ENCODE data around the gene NPR2. TPM values are rescaled to one million over a fixed set of nuclear protein-coding genes. Genes with fewer than 3 reads are reported as not detected.

Gene NPR2
- total RNA-seq, 4 donors from 2014 or later = 6.7 to 29.5 (median 21.6) TPM

GRCh38 chr9:35814841-35815543 lies 23.6 kb downstream of the NPR2 start, which contains the start of gene HINT2:
HINT2 (minus strand) TSS chr9:35815042; CDS start chr9:35814979, 63 bp downstream.
- peak in 1 of 6 experiments; percentile 1 for TF ChIP-seq CTCF (IDR thresholded peaks at IDR 0.05)
- peak; percentile 96 to 97 for TF ChIP-seq POLR2A (IDR thresholded peaks at IDR 0.05)

GRCh38 chr9:35816708-35817107 lies 25.3 kb downstream of the NPR2 start:
- Histone ChIP-seq H3K4me3 (no peak overlapping the region), H3K27me3 (no peaks in the 10 kb centered on the region), H3K27ac (no peak overlapping the region), H3K36me3 (no peaks in the 10 kb centered on the region), H3K4me1 (peaks cover 0 to 22% (median 6%) of the 10 kb centered on the region in 4 donors), H3K9me3 (no peaks in the 10 kb centered on the region)
- TF ChIP-seq CTCF (IDR thresholded peaks at IDR 0.05) = no peak
- no peak for DNase-seq

More at GRCh38 chr9:35814841-35815543, 23.6 kb downstream of the NPR2 start, which contains the start of gene HINT2:
- Histone ChIP-seq H3K27me3 (no peaks in the 10 kb centered on the region), H3K36me3 (no peaks in the 10 kb centered on the region), H3K4me1 (peaks cover 0 to 30% (median 8%) of the 10 kb centered on the region in 4 donors), H3K27ac (peak within 1 kb of the TSS; percentile 93 to 100 (median 99)), H3K9me3 (no peaks in the 10 kb centered on the region), H3K4me3 (peak within 1 kb of the TSS; percentile 71 to 99 (median 92))
- DNase-seq = peak; percentile 97 to 100 (median 100)

- no peaks in the 10 kb centered on the region for H3K27me3 ChIP-seq
- DNase-seq = no peak
- no peak overlapping the region for H3K27ac ChIP-seq
- no peaks in the 10 kb centered on the region for H3K9me3 ChIP-seq
- H3K4me1 ChIP-seq = peaks cover 0 to 9% (median 4%) of the 10 kb centered on the region in 4 donors
- H3K36me3 ChIP-seq = no peaks in the 10 kb centered on the region
- TF ChIP-seq POLR2A (IDR thresholded peaks at IDR 0.05) (no peak), CTCF (IDR thresholded peaks at IDR 0.05) (no peak)
- H3K4me3 ChIP-seq = no peak overlapping the region
These were observed 26.9 kb downstream of the NPR2 start for GRCh38 chr9:35818341-35818740.

GRCh38 chr9:35820076-35820475 lies 28.7 kb downstream of the NPR2 start:
- H3K27ac ChIP-seq = no peak overlapping the region

GRCh38 chr9:35822926-35823325 lies 31.5 kb downstream of the NPR2 start:
- Histone ChIP-seq H3K9me3 (no peaks in the 10 kb centered on the region), H3K27me3 (no peaks in the 10 kb centered on the region), H3K36me3 (no peaks in the 10 kb centered on the region), H3K4me1 (no peaks in the 10 kb centered on the region), H3K27ac (no peak overlapping the region), H3K4me3 (no peak overlapping the region)
- TF ChIP-seq POLR2A (IDR thresholded peaks at IDR 0.05) (no peak), CTCF (IDR thresholded peaks at IDR 0.05) (no peak)
- no peak for DNase-seq

More at GRCh38 chr9:35820076-35820475, 28.7 kb downstream of the NPR2 start:
- H3K9me3 ChIP-seq = no peaks in the 10 kb centered on the region
- DNase-seq = no peak
- H3K36me3 ChIP-seq = no peaks in the 10 kb centered on the region
- H3K27me3 ChIP-seq = no peaks in the 10 kb centered on the region
- no peak overlapping the region for H3K4me3 ChIP-seq
- no peaks in the 10 kb centered on the region for H3K4me1 ChIP-seq
- no peak for TF ChIP-seq POLR2A (IDR thresholded peaks at IDR 0.05)
- TF ChIP-seq CTCF (IDR thresholded peaks at IDR 0.05) = no peak

All from Peyer's patch (tissue), 4 donors.